A549 (cell line): Measurements from ENCODE around the gene SYCN. TPM values are rescaled to one million over a fixed set of nuclear protein-coding genes. Genes with fewer than 3 reads are reported as not detected.

Experiments used
- ATAC-seq, 2 experiments: fragments of 200-7000 bp in 1 of 2; fragments of >200 bp in 1 of 2; cut with Nextera tagmentation in 1 of 2; cut with Tn5 transposase in 1 of 2; 3 replicates each; pipeline versions ENCODE4 v1.8.0 to v1.9.1; 2018 to 2020; ENCODE audit warnings: mild to moderate bottlenecking in 1 of 2, moderate library complexity in 1 of 2
- CTCF ChIA-PET: fragments of 300-600 bp; sonication (Branson Sonifier 250); formaldehyde crosslinking; extraction: SDS; loops from one replicate; lab custom pipeline; 2021; ENCODE audit warnings: antibody characterized with exemption, inconsistent platforms; lab: Yijun Ruan, JAX
- POLR2A ChIA-PET: fragments of 350-600 bp; formaldehyde crosslinking; extraction: SDS; loops from one replicate; lab custom pipeline; 2021; ENCODE audit warnings: antibody characterized with exemption, inconsistent platforms; lab: Yijun Ruan, JAX
- DNase-seq, 2 experiments: peaks; one replicate each; pipeline versions ENCODE4 v3.0.0 to v3.0.0-alpha.2; 2011 to 2016; ENCODE audit warnings: low read depth in 1 of 2, low spot score in 1 of 2
- FAIRE-seq: peaks from 2 replicates; lab custom pipeline; 2011; peaks lifted over from hg19 to GRCh38; lab: Jason Lieb, UNC
- H3K27ac ChIP-seq, 2 experiments: fragments of >200 bp; sonication (Bioruptor Twin); formaldehyde crosslinking; 3 replicates each; pipeline ENCODE4 v1.5.1; 2016 to 2017
- H3K4me1 ChIP-seq: fragments of >200 bp; sonication (Bioruptor Twin); formaldehyde crosslinking; 3 replicates; pipeline ENCODE4 v1.6.1; 2016
- H3K4me2 ChIP-seq: fragments of >200 bp; sonication (Bioruptor Twin); formaldehyde crosslinking; 3 replicates; pipeline ENCODE4 v1.6.1; 2016
- H3K4me3 ChIP-seq: fragments of >200 bp; sonication (Bioruptor Twin); formaldehyde crosslinking; 3 replicates; pipeline ENCODE4 v1.5.1; 2016
- H3K9me3 ChIP-seq: fragments of >200 bp; sonication (Bioruptor Twin); formaldehyde crosslinking; 3 replicates; pipeline ENCODE4 v1.6.1; 2016
- ATOH8 ChIP-seq: fragments of 250-450 bp; sonication (Bioruptor Pico); IDR thresholded peaks from 2 replicates; pipeline ENCODE4 v1.5.0; 2020; ENCODE audit warnings: low read depth, mild to moderate bottlenecking, moderate library complexity
- CEBPB ChIP-seq, 2 experiments: fragments of >200 bp in 1 of 2; sonication (Bioruptor Twin) in 1 of 2; formaldehyde crosslinking in 1 of 2; IDR thresholded peaks; 2 replicates each; pipeline ENCODE4 v1.6.1; 2012 to 2016
- CHD4 ChIP-seq: fragments of 200-600 bp; sonication (generic); IDR thresholded peaks from 2 replicates; pipeline ENCODE4 v1.6.1; 2016; ENCODE audit warnings: antibody characterized with exemption, mild to moderate bottlenecking, borderline replicate concordance
- EP300 ChIP-seq, 2 experiments: fragments of >200 bp; sonication (Bioruptor Twin); formaldehyde crosslinking; IDR thresholded peaks; 2 replicates in 1 of 2; 3 replicates in 1 of 2; pipeline ENCODE4 v1.6.1; 2016 to 2017
- FOSB ChIP-seq: fragments of 250-450 bp; sonication (Bioruptor Pico); IDR thresholded peaks from 2 replicates; pipeline ENCODE4 v1.5.0; 2020; ENCODE audit warnings: mild to moderate bottlenecking, moderate library complexity
- GATA3 ChIP-seq: IDR thresholded peaks from 2 replicates; pipeline ENCODE4 v1.6.1; 2012; ENCODE audit warnings: borderline replicate concordance
- HDAC2 ChIP-seq: fragments of 200-600 bp; sonication (generic); IDR thresholded peaks from 2 replicates; pipeline ENCODE4 v1.6.1; 2016
- KDM1A ChIP-seq: fragments of 200-600 bp; sonication (generic); IDR thresholded peaks from 2 replicates; pipeline ENCODE4 v1.6.1; 2016; ENCODE audit warnings: low read depth, mild to moderate bottlenecking
- NFE2L2 ChIP-seq: fragments of 150-350 bp; conservative IDR thresholded peaks from 2 replicates; pipeline ENCODE4 v1.6.1; 2014; ENCODE audit warnings: low read length
- PBX3 ChIP-seq: IDR thresholded peaks from 2 replicates; pipeline ENCODE4 v1.6.1; 2012
- PHF8 ChIP-seq: fragments of 200-600 bp; sonication (generic); IDR thresholded peaks from 2 replicates; pipeline ENCODE4 v1.6.1; 2016; ENCODE audit warnings: low read depth, mild to moderate bottlenecking, antibody characterized with exemption, moderate library complexity, borderline replicate concordance
- USF2 ChIP-seq: fragments of 450-650 bp; IDR thresholded peaks from 2 replicates; pipeline ENCODE4 v1.6.1; 2014; ENCODE audit warnings: antibody characterized with exemption
- ZC3H11A ChIP-seq: fragments of 450-650 bp; IDR thresholded peaks from 2 replicates; pipeline ENCODE4 v1.6.1; 2014; ENCODE audit warnings: antibody characterized with exemption, mild to moderate bottlenecking
- WGBS: methylation state at CpG from one replicate; pipeline ENCODE4 v1.1.6; 2017; ENCODE audit errors: missing lambda C conversion rate; 5-methylcytosine and 5-hydroxymethylcytosine counted together
- polyA plus RNA-seq, 4 experiments: library from polyadenylated mRNA; depleted of rRNA in 3 of 4; stranded (reverse); fragments of >200 nt; fragmentation: RNase III in 1 of 4; extraction: RNeasy Plus Mini Kit Qiagen cat#74134 plus additional on column Dnase treatment in 1 of 4; gene quantifications; 2 replicates in 3 of 4; 3 replicates in 1 of 4; pipeline ENCODE4 v1.2.3, GENCODE V29; 2011 to 2017
- TF ChIP-seq, protein P1 (sequence below): fragments of >200 bp; sonication (Bioruptor Twin); formaldehyde crosslinking; IDR thresholded peaks from 2 replicates; pipeline ENCODE4 v1.6.1; 2016
- TF ChIP-seq, protein P2 (sequence below): fragments of 150-350 bp; IDR thresholded peaks from 2 replicates; pipeline ENCODE4 v1.6.1; 2014; ENCODE audit warnings: low read depth, mild to moderate bottlenecking, low read length
- TF ChIP-seq, protein P3 (sequence below): fragments of 200-600 bp; sonication (generic); IDR thresholded peaks from 2 replicates; pipeline ENCODE4 v1.6.1; 2016; ENCODE audit warnings: antibody characterized with exemption, mild to moderate bottlenecking, moderate library complexity

Gene SYCN
- polyA plus RNA-seq, 2 of the 4 experiments (the other 2 are of a cell fraction), result not detected

- WGBS, result 81% methylated on average over 5 of the region's 5 CpGs
- no peak for TF ChIP-seq GATA3
- no peak for TF ChIP-seq USF2
- no peak for TF ChIP-seq CEBPB (IDR thresholded peaks at IDR 0.05)
- TF ChIP-seq HDAC2, result no peak
Observed at GRCh38 chr19:39251081-39251480, 47.0 kb upstream of the SYCN start.

GRCh38 chr19:39248806-39249205 lies 44.7 kb upstream of the SYCN start, which contains the start of gene IFNL4:
TSS of gene IFNL4 (minus strand) at chr19:39248856.
- no peak for DNase-seq
- H3K27ac ChIP-seq, result no peak within 1 kb of the TSS
- no peaks in the 10 kb centered on the region for H3K4me1 ChIP-seq
- 44% methylated on average over 13 of the region's 13 CpGs for WGBS
- H3K9me3 ChIP-seq, result no peaks in the 10 kb centered on the region
- CTCF ChIA-PET, result interaction anchor here (1.1 to 4.9 kb wide), 5 partner anchors 12 to 34 kb away, joined by 3 to 17 read pairs (median 5); no protein-coding TSS in a partner anchor
- ATAC-seq, result no peak
- no peak for TF ChIP-seq FOSB (CRISPR knock-in tag)
- TF ChIP-seq CHD4, result no peak
- TF ChIP-seq, protein P1, sequence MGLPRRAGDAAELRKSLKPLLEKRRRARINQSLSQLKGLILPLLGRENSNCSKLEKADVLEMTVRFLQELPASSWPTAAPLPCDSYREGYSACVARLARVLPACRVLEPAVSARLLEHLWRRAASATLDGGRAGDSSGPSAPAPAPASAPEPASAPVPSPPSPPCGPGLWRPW, result no peak
- TF ChIP-seq PHF8, result no peak
- TF ChIP-seq PBX3, result no peak
- TF ChIP-seq ATOH8 (CRISPR knock-in tag), result no peak
- TF ChIP-seq ZC3H11A, result no peak
- TF ChIP-seq, protein P2, sequence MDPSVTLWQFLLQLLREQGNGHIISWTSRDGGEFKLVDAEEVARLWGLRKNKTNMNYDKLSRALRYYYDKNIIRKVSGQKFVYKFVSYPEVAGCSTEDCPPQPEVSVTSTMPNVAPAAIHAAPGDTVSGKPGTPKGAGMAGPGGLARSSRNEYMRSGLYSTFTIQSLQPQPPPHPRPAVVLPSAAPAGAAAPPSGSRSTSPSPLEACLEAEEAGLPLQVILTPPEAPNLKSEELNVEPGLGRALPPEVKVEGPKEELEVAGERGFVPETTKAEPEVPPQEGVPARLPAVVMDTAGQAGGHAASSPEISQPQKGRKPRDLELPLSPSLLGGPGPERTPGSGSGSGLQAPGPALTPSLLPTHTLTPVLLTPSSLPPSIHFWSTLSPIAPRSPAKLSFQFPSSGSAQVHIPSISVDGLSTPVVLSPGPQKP, result no peak
- TF ChIP-seq EP300 (IDR thresholded peaks at IDR 0.05), result no peak
- no peak for TF ChIP-seq KDM1A
- TF ChIP-seq, protein P3, sequence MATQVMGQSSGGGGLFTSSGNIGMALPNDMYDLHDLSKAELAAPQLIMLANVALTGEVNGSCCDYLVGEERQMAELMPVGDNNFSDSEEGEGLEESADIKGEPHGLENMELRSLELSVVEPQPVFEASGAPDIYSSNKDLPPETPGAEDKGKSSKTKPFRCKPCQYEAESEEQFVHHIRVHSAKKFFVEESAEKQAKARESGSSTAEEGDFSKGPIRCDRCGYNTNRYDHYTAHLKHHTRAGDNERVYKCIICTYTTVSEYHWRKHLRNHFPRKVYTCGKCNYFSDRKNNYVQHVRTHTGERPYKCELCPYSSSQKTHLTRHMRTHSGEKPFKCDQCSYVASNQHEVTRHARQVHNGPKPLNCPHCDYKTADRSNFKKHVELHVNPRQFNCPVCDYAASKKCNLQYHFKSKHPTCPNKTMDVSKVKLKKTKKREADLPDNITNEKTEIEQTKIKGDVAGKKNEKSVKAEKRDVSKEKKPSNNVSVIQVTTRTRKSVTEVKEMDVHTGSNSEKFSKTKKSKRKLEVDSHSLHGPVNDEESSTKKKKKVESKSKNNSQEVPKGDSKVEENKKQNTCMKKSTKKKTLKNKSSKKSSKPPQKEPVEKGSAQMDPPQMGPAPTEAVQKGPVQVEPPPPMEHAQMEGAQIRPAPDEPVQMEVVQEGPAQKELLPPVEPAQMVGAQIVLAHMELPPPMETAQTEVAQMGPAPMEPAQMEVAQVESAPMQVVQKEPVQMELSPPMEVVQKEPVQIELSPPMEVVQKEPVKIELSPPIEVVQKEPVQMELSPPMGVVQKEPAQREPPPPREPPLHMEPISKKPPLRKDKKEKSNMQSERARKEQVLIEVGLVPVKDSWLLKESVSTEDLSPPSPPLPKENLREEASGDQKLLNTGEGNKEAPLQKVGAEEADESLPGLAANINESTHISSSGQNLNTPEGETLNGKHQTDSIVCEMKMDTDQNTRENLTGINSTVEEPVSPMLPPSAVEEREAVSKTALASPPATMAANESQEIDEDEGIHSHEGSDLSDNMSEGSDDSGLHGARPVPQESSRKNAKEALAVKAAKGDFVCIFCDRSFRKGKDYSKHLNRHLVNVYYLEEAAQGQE, result no peak
- no peak for TF ChIP-seq NFE2L2
- H3K4me3 ChIP-seq, result no peak within 1 kb of the TSS
- no peak within 1 kb of the TSS for H3K4me2 ChIP-seq
- POLR2A ChIA-PET, result no interaction called here
- no peak for FAIRE-seq

More at GRCh38 chr19:39251081-39251480, 47.0 kb upstream of the SYCN start:
- DNase-seq (no peak), FAIRE-seq (peak; percentile 95), ATAC-seq (no peak)
- Histone ChIP-seq H3K4me3 (no peak overlapping the region), H3K9me3 (no peaks in the 10 kb centered on the region), H3K4me1 (no peaks in the 10 kb centered on the region), H3K27ac (no peak overlapping the region), H3K4me2 (no peak overlapping the region)
- ChIA-PET POLR2A (no interaction called here), CTCF (interaction anchor here (0.7 to 4.9 kb wide), 7 partner anchors 10 to 320 kb away, joined by 3 to 17 read pairs (median 5); partner anchors contain the start of genes MRPS12 and SARS2)
